ENCODE measurements around the gene TUBB.
"Not testable (repeated sequence)": the region's sequence is repeated elsewhere in the genome, so short reads cannot be mapped to it uniquely, and the experiment has no call there.

The TUBB gene

DNA sequence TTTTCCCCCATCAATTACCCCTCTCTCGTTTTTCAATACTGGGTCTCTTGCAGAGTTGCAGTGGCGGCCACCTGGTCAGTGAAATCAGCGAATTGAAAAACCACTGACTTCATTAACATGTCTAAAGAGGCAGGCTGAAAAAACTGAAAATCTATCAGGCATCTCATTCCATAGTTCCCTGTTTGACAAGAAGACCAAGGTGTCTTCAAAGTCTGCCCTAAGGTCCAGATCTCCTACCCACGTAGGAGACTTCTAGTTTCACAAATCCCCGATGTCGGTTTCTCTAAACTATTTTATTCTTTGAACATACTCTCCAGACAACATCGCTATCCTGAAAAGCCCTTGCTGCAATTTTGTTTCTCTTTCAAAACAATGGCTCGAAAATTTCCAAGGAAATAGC is 796 bp upstream of the TUBB start:
- no peaks in the 10 kb centered on the region for H3K9me2 ChIP-seq (ENCODE audit: low read depth, low read length)
- H3K79me2 ChIP-seq (ENCODE audit: insufficient read depth, low read length): peaks cover 24% of the 10 kb centered on the region
- H3K36me3 ChIP-seq (ENCODE audit: insufficient read depth, low read length): peaks cover 51% of the 10 kb centered on the region
- H3K27me3 ChIP-seq (ENCODE audit: insufficient read depth, low read length): no peaks in the 10 kb centered on the region
- H3K9ac ChIP-seq (ENCODE audit: low read length): peak overlapping the region; percentile 100
- H3K27ac ChIP-seq (ENCODE audit: low read depth, low read length, poor library complexity, severe bottlenecking): peak overlapping the region; percentile 97
- no peak overlapping the region for H2AFZ ChIP-seq (ENCODE audit: low read length)
- H3F3A ChIP-seq (ENCODE audit: insufficient read depth, low read length): peaks cover 9% of the 10 kb centered on the region
- H3K4me2 ChIP-seq (ENCODE audit: low read length): peak overlapping the region; percentile 82
- H3K9me3 ChIP-seq (ENCODE audit: low read length): no peaks in the 10 kb centered on the region
- TF ChIP-seq EZH2 (IDR thresholded peaks at IDR 0.05; ENCODE audit: borderline replicate concordance, low read length): no peak
- TF ChIP-seq, protein P1, sequence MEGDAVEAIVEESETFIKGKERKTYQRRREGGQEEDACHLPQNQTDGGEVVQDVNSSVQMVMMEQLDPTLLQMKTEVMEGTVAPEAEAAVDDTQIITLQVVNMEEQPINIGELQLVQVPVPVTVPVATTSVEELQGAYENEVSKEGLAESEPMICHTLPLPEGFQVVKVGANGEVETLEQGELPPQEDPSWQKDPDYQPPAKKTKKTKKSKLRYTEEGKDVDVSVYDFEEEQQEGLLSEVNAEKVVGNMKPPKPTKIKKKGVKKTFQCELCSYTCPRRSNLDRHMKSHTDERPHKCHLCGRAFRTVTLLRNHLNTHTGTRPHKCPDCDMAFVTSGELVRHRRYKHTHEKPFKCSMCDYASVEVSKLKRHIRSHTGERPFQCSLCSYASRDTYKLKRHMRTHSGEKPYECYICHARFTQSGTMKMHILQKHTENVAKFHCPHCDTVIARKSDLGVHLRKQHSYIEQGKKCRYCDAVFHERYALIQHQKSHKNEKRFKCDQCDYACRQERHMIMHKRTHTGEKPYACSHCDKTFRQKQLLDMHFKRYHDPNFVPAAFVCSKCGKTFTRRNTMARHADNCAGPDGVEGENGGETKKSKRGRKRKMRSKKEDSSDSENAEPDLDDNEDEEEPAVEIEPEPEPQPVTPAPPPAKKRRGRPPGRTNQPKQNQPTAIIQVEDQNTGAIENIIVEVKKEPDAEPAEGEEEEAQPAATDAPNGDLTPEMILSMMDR (IDR thresholded peaks at IDR 0.05; ENCODE audit: low read length): no peak
- peaks cover 51% of the 10 kb centered on the region for H3K4me1 ChIP-seq (ENCODE audit: insufficient read depth, low read length, severe bottlenecking)
- peak overlapping the region; percentile 100 for H3K4me3 ChIP-seq (ENCODE audit: low read depth, low read length, poor library complexity, severe bottlenecking)
- no peaks in the 10 kb centered on the region for H4K20me1 ChIP-seq (ENCODE audit: insufficient read depth, low read length)

DNA sequence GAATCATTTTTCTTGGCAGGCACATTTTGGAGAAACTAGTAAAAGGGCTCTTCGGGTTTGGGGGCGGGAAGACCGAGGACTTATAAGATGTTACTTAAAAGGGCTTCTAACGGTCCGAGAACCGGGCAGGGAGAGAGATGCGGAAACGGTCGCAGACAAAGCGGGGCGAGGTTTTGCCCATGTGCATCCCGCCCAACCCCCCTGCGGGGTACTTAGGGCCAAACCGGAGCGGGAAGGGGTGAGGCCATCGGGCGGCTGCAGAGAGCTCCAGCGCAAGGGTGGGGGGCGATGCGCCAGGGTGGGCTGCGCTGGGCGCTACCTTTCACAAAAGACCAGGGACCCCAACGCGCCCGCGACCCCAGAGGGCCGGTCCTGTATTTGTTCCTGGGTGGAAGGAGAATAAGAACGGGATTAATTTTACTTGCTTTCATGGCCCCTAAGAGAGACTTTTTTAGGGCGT is 616 bp downstream of the TUBB start:
- H3K9me2 ChIP-seq (ENCODE audit: low read depth, low read length): no peaks in the 10 kb centered on the region
- peaks cover 24% of the 10 kb centered on the region for H3K79me2 ChIP-seq (ENCODE audit: insufficient read depth, low read length)
- H2AFZ ChIP-seq (ENCODE audit: low read length): no peak overlapping the region
- H3F3A ChIP-seq (ENCODE audit: insufficient read depth, low read length): peaks cover 22% of the 10 kb centered on the region
- peak overlapping the region; percentile 100 for H3K4me3 ChIP-seq (ENCODE audit: low read depth, low read length, poor library complexity, severe bottlenecking)
- H4K20me1 ChIP-seq (ENCODE audit: insufficient read depth, low read length): no peaks in the 10 kb centered on the region
- peaks cover 51% of the 10 kb centered on the region for H3K36me3 ChIP-seq (ENCODE audit: insufficient read depth, low read length)
- peak overlapping the region; percentile 64 for H3K4me2 ChIP-seq (ENCODE audit: low read length)
- no peaks in the 10 kb centered on the region for H3K27me3 ChIP-seq (ENCODE audit: insufficient read depth, low read length)
- H3K9me3 ChIP-seq (ENCODE audit: low read length): no peaks in the 10 kb centered on the region
- H3K9ac ChIP-seq (ENCODE audit: low read length): peak overlapping the region; percentile 100
- TF ChIP-seq EZH2 (IDR thresholded peaks at IDR 0.05; ENCODE audit: borderline replicate concordance, low read length): no peak
- TF ChIP-seq, protein P1 (IDR thresholded peaks at IDR 0.05; ENCODE audit: low read length): no peak
- peaks cover 44% of the 10 kb centered on the region for H3K4me1 ChIP-seq (ENCODE audit: insufficient read depth, low read length, severe bottlenecking)
- peak overlapping the region; percentile 97 for H3K27ac ChIP-seq (ENCODE audit: low read depth, low read length, poor library complexity, severe bottlenecking)

DNA sequence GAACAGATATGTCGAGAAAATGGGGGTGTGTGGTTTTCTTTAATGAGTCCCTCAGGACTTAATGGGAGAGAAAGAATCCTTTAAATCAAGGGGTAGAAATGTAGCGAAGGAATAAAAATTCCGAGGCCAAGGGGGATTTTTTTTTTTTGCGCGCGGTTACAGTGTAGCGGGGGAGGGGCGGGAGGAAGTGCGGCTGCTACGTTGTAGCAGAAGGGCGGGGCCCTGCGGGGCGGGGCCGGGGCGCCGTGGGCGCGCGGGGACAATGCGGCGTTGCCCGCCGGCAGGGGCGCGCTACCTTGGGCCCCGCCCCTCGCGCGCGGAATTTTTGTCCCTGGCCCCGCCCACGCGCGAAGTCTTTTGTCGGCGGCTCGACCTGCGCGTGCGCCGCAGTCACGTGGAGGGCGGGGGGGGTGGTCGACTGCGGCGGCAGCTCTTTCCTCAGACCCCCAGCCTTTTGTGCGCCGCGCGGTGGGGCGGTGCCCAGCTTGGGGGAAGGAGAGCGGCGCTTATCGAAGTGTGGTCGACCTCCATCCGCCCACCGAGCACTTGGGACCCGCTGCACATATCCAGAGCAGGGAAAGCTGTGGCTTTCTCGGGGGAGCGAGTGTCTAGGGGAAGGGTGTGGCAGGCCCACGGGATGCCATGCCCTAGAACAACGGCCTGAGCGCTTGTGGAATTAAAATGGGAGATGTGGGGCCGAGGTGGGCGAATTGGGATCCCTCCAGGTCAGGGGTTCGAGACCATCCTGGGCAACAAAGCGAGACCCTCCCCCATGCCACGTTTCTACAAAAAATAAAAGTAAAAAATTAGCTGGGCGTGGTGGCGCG is 1.3 kb downstream of the TUBB start:
- peak overlapping the region; percentile 97 for H3K27ac ChIP-seq (ENCODE audit: low read depth, low read length, poor library complexity, severe bottlenecking)
- H4K20me1 ChIP-seq (ENCODE audit: insufficient read depth, low read length): no peaks in the 10 kb centered on the region
- H3K9ac ChIP-seq (ENCODE audit: low read length): peak overlapping the region; percentile 100
- no peaks in the 10 kb centered on the region for H3K9me3 ChIP-seq (ENCODE audit: low read length)
- peaks cover 24% of the 10 kb centered on the region for H3K79me2 ChIP-seq (ENCODE audit: insufficient read depth, low read length)
- no peak for TF ChIP-seq EZH2 (IDR thresholded peaks at IDR 0.05; ENCODE audit: borderline replicate concordance, low read length)
- TF ChIP-seq, protein P1 (IDR thresholded peaks at IDR 0.05; ENCODE audit: low read length): no peak
- peaks cover 25% of the 10 kb centered on the region for H3F3A ChIP-seq (ENCODE audit: insufficient read depth, low read length)
- H3K9me2 ChIP-seq (ENCODE audit: low read depth, low read length): no peaks in the 10 kb centered on the region
- H3K4me2 ChIP-seq (ENCODE audit: low read length): peak overlapping the region; percentile 88
- peak overlapping the region; percentile 100 for H3K4me3 ChIP-seq (ENCODE audit: low read depth, low read length, poor library complexity, severe bottlenecking)
- H2AFZ ChIP-seq (ENCODE audit: low read length): no peak overlapping the region
- H3K27me3 ChIP-seq (ENCODE audit: insufficient read depth, low read length): no peaks in the 10 kb centered on the region
- peaks cover 38% of the 10 kb centered on the region for H3K4me1 ChIP-seq (ENCODE audit: insufficient read depth, low read length, severe bottlenecking)
- peaks cover 54% of the 10 kb centered on the region for H3K36me3 ChIP-seq (ENCODE audit: insufficient read depth, low read length)

DNA sequence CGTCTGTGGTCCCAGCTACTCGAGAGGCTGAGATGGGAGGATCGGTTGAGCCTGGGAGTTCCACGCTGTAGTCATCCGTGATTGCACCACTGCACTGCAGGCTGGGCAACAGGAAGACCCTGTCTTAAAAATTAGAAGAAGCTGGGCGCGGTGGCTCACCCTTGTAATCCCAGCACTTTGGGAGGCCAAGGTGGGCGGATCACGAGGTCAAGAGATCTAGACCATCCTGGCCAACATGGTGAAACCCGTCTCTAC is 1.8 kb downstream of the TUBB start:
- Histone ChIP-seq H3K36me3 (ENCODE audit: insufficient read depth, low read length) (peaks cover 54% of the 10 kb centered on the region), H3F3A (ENCODE audit: insufficient read depth, low read length) (peaks cover 30% of the 10 kb centered on the region), H3K9ac (ENCODE audit: low read length) (peak overlapping the region; percentile 97), H3K79me2 (ENCODE audit: insufficient read depth, low read length) (peaks cover 24% of the 10 kb centered on the region), H3K4me3 (ENCODE audit: low read depth, low read length, poor library complexity, severe bottlenecking) (peak overlapping the region; percentile 100), H3K4me2 (ENCODE audit: low read length) (peak overlapping the region; percentile 88), H3K4me1 (ENCODE audit: insufficient read depth, low read length, severe bottlenecking) (peaks cover 34% of the 10 kb centered on the region), H3K27ac (ENCODE audit: low read depth, low read length, poor library complexity, severe bottlenecking) (peak overlapping the region; percentile 92)
- H3K9me2 ChIP-seq (ENCODE audit: low read depth, low read length); H2AFZ ChIP-seq (ENCODE audit: low read length); H3K9me3 ChIP-seq (ENCODE audit: low read length); H4K20me1 ChIP-seq (ENCODE audit: insufficient read depth, low read length); H3K27me3 ChIP-seq (ENCODE audit: insufficient read depth, low read length): not testable (repeated sequence)

Data from OCI-LY1 (cell line).